DMS79 treated with DMSO at 0.1 percent for 48 hours (cell line): Measurements from ENCODE around the gene GDF11.

ENCODE experiments used
- DNase-seq: peaks from one replicate; lab custom pipeline; 2025; lab: John Stamatoyannopoulos, UW

GDF11 gene

DNA sequence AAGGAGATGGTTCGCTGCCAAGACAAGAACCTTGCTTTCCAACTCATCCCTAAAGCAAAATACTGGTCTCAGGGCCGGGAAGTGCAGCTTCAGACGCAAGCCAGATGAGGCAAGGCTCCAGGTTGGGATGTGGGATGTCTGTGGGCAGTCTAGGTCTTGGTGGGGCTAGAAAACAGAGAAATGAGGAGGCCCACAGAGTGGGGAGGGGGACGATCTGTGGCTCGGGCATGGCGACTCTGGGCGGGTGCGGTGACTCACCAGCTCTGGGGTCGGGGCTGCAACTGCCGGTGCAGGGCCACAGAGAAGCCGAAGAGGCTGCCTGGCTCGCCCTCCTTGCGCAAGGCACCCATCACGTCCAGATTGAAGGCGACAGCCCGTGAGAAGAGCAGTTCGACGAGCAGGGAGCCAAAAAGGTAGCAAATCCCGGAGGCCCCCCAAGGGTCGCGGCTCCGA, 35.7 kb upstream of the GDF11 start:
- DNase-seq, result no peak

- DNase-seq, result peak; percentile 13
These were observed 34.9 kb upstream of the GDF11 start, which contains the start of gene ITGA7 for GRCh38 chr12:55707841-55708694. Gene ITGA7, minus strand, starts transcription at chr12:55707904. Its CDS starts 222 bp downstream, at chr12:55707682.

DNA sequence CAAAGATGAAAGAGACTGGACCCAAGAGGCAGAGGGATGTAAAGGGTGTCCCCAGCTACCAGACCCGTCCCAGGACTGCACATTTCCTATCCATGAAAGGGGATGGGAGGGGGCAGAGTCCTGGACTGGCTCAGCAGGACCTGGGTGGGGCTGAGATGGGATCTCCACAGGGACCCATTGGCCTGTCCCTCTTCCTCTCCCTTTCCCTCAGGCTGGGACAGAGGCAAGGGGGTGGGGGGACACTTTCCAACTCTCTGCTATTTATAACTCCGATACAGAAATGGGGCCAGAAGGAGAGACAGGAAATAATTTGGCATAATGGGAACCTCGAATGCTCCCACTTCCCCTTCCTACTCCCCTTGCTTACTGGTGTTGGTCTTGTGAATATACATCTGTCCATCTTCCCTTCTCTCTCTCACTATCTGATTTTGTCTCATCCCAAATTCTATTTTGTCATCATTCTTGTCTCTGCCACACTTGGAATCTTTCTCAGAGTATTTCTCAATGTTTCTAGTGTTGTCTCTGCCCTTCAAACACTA, 34.2 kb upstream of the GDF11 start:
- no peak for DNase-seq

DNA sequence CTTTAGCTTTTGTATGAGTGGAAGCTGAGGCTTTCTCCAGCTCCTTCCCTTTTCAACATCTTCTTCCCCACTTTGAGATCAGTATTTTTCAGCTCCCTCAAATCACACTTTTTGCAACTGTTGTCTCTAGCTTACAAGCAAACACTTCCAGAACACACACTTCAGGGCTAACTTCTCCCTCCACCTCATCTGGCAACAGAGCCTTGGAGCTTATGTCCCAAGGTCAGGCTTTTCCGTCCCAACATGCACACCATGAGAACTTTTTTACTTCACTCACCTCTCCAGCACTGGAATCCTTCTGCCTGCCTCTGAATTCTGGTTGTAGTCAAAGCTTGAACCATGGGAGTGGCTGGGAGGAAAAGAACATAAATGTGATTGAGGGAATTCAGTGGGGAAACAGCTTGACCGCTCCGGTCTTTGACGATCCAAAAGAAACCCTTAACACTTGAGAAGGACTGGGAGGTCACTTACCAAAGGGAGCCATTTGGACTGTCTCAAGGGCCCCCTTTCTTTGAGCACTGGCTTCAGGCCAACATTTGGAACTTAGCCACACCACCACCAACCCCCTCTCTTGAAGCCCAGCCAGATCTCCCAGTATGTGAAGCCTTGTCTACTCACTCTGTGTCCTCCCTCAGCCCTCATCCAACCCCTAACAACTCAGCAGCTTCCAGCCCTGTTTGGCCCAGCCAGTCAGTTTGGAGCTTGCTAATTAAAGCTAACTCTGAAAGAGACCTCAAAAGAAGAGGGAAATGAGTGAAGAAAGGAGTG, 31.0 kb upstream of the GDF11 start:
- DNase-seq, result no peak

GRCh38 chr12:55712700-55713415, 30.1 kb upstream of the GDF11 start:
- no peak for DNase-seq

- DNase-seq, result no peak
These were observed 29.2 kb upstream of the GDF11 start for GRCh38 chr12:55713721-55714120.

GRCh38 chr12:55715169-55715764, 27.7 kb upstream of the GDF11 start:
- DNase-seq, result no peak

- DNase-seq, result peak; percentile 69
These were observed 26.9 kb upstream of the GDF11 start, which contains the start of gene BLOC1S1 for GRCh38 chr12:55715833-55716581. Gene BLOC1S1, plus strand, starts transcription at chr12:55716046. Its CDS starts 6 bp downstream, at chr12:55716052.

DNA sequence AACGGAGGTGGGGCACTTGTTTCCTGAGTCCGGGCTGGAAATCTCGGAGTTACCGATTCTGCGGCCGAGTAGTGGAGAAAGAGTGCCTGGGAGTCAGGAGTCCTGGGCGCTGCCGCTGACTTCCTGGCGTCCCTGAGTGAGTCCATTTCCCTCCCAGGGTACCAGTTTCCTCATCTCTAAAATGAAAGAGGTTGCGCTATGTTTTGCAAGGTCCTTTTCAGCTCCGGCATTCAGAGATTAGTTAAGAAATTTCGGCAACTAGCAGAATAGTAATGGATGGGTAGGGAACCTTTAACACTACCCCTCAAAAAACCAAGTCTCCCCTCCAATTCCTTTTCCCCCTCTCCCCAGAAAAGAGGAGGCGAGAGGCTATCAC, 26.4 kb upstream of the GDF11 start:
- DNase-seq, result peak; percentile 44

GRCh38 chr12:55717011-55718007, 25.6 kb upstream of the GDF11 start:
- DNase-seq, result no peak

DNA sequence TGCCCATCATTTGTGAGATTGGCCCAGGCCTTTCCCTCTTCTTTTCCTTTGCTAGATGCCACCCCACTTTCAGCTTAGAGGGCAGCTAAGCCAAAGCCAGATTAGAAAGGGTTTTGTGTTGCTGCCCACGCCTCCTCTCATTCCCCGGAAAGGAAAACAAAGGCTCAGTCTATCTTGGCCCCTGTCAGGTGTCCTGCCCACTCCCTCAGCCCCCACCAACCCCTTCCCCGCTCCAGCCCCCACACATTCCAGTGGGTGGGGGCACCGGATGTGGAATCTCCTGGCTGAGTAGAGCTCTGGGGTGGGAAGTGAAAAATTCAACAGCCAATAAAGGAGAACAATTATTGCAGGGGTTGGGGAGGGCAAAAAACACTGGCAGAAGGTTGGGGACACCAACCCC, 24.9 kb upstream of the GDF11 start:
- DNase-seq, result no peak

GRCh38 chr12:55718624-55719275, 24.2 kb upstream of the GDF11 start:
- DNase-seq, result no peak

- no peak for DNase-seq
These were observed 23.6 kb upstream of the GDF11 start for GRCh38 chr12:55719371-55719770.

GRCh38 chr12:55720071-55720564, 22.8 kb upstream of the GDF11 start, which contains the start of gene RDH5:
Gene RDH5, plus strand, starts transcription at chr12:55720393. Its CDS starts 792 bp downstream, at chr12:55721185.
- DNase-seq, result no peak

DNA sequence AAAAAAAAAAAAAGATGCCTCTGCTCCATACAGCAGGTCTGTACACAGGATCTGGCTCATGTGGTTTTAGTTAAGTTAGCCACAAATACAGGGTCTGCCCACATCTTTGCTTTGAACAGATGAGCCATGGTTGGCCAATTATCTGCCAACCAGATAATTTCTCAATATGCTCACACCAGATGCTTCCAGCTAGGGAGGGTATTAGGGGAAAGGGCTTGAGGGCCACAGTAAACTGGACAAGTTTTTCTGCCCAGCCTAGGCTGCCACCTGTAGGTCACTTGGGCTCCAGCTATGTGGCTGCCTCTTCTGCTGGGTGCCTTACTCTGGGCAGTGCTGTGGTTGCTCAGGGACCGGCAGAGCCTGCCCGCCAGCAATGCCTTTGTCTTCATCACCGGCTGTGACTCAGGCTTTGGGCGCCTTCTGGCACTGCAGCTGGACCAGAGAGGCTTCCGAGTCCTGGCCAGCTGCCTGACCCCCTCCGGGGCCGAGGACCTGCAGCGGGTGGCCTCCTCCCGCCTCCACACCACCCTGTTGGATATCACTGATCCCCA, 22.0 kb upstream of the GDF11 start:
- no peak for DNase-seq

- DNase-seq, result no peak
These were observed 21.2 kb upstream of the GDF11 start for GRCh38 chr12:55721601-55722213.

DNA sequence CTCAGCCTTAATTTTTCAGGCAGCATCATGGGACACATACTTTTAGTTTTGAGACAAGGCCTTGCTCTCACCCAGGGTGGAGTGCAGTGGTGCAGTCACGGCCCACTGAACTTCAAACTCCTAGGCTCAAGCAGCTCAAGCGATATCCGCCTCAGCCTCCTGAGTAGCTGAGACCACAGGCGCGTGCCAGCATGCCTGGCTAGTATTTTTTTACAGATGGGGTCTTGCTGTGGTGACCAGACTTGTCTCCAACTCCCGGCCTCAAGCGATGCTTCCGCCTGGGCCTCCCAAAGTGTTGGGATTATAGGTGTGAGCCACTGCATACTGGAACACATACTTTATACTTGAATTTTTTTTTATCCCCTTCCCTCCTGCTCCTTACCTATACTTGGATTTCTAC, 20.0 kb upstream of the GDF11 start:
- no peak for DNase-seq
